A673 (cell line): ENCODE results near the gene LTO1. TPM values are rescaled to one million over a fixed set of nuclear protein-coding genes. Genes with fewer than 3 reads are reported as not detected.
"Not testable (repeated sequence)": the region's sequence is repeated elsewhere in the genome, so short reads cannot be mapped to it uniquely, and the experiment has no call there.

Source experiments
- BruUV-seq: library from RNA; stranded (reverse); fragments of 400-500 nt; replicated peaks from 2 replicates; lab custom pipeline; 2021; lab: Mats Ljungman, UMichigan
- CTCF ChIA-PET: fragments of 300-600 bp; sonication (Branson Sonifier 250); formaldehyde crosslinking; loops from one replicate; lab custom pipeline; 2022; ENCODE audit warnings: antibody characterized with exemption; lab: Charles Lee
- POLR2A ChIA-PET: fragments of 300-600 bp; sonication (Branson Sonifier 250); formaldehyde crosslinking; loops from one replicate; lab custom pipeline; 2022; ENCODE audit warnings: antibody characterized with exemption; ENCODE audit not compliant: low non-redundant PET; lab: Charles Lee
- DNase-seq: peaks from one replicate; pipeline ENCODE4 v3.0.0-alpha.2; 2015; ENCODE audit warnings: low spot score
- H3K27ac ChIP-seq: fragments of 200-600 bp; sonication (generic); 2 replicates; pipeline ENCODE4 v1.5.1; 2016; ENCODE audit warnings: mixed run types, low read depth, mild to moderate bottlenecking, mixed read lengths, antibody characterized with exemption, low read length; ENCODE audit not compliant: poor library complexity, severe bottlenecking
- H3K27me3 ChIP-seq: fragments of 200-600 bp; sonication (generic); replicated peaks from 2 replicates; pipeline ENCODE4 v1.6.1; 2017; ENCODE audit warnings: mixed run types, low read depth, mild to moderate bottlenecking, mixed read lengths, antibody characterized with exemption, low read length; ENCODE audit not compliant: insufficient read depth, poor library complexity
- H3K36me3 ChIP-seq: fragments of 200-600 bp; sonication (generic); 2 replicates; pipeline ENCODE4 v1.6.1; 2016; ENCODE audit warnings: mixed run types, mild to moderate bottlenecking, mixed read lengths, antibody characterized with exemption, low read length; ENCODE audit not compliant: insufficient read depth, poor library complexity, severe bottlenecking
- H3K4me1 ChIP-seq: fragments of 200-600 bp; sonication (generic); 2 replicates; pipeline ENCODE4 v1.6.1; 2017; ENCODE audit warnings: mixed run types, mild to moderate bottlenecking, mixed read lengths, antibody characterized with exemption, low read length; ENCODE audit not compliant: insufficient read depth, poor library complexity, severe bottlenecking
- H3K4me3 ChIP-seq: fragments of 200-600 bp; sonication (generic); 2 replicates; pipeline ENCODE4 v1.5.1; 2016; ENCODE audit warnings: low read depth, mixed run types, mild to moderate bottlenecking, mixed read lengths, low read length; ENCODE audit not compliant: poor library complexity, severe bottlenecking
- H3K9me3 ChIP-seq: fragments of 200-600 bp; sonication (generic); 2 replicates; pipeline ENCODE4 v1.6.1; 2016; ENCODE audit warnings: mixed run types, low read depth, mild to moderate bottlenecking, mixed read lengths, antibody characterized with exemption, low read length; ENCODE audit not compliant: poor library complexity, severe bottlenecking
- CTCF ChIP-seq: fragments of 300-800, 200-600 bp; sonication (generic); conservative IDR thresholded peaks from 2 replicates; pipeline ENCODE4 v1.5.1; 2017; ENCODE audit warnings: low read depth, mild to moderate bottlenecking, antibody characterized with exemption, low read length, moderate library complexity, mixed read lengths
- EZH2 ChIP-seq: fragments of 200-600 bp; sonication (generic); IDR thresholded peaks from 2 replicates; pipeline ENCODE4 v1.6.1; 2017; ENCODE audit warnings: borderline replicate concordance, low read depth, mild to moderate bottlenecking, mixed read lengths, antibody characterized with exemption, low read length; ENCODE audit not compliant: poor library complexity, severe bottlenecking
- intact Hi-C: fragments of 100-400 bp; cut with micrococcal nuclease; formaldehyde crosslinking; loops from one replicate; pipeline ENCODE4 v1.10.0; 2022; ENCODE audit not compliant: unreplicated experiment
- total RNA-seq: library from RNA; stranded (reverse); gene quantifications from 2 replicates; pipeline ENCODE4 v1.2.3, GENCODE V29; 2021

The LTO1 gene
- total RNA-seq, 1 experiment from 2014 or later: 56.0 TPM

GRCh38 chr11:69689484-69690319 lies 14.5 kb upstream of the LTO1 start:
- intact Hi-C loops: loop anchor here (5.0 kb wide), 1 partner anchor 508 kb away; no protein-coding TSS in a partner anchor
- Histone ChIP-seq H3K27ac (no peak overlapping the region), H3K4me3 (no peak overlapping the region), H3K9me3 (no peaks in the 10 kb centered on the region), H3K36me3 (no peaks in the 10 kb centered on the region), H3K4me1 (no peaks in the 10 kb centered on the region), H3K27me3 (no peaks in the 10 kb centered on the region)
- no TSS peak for BruUV-seq
- ChIA-PET CTCF (no interaction called here), POLR2A (no interaction called here)
- TF ChIP-seq CTCF (no peak), EZH2 (no peak)
- DNase-seq: no peak

GRCh38 chr11:69687969-69688771 lies 13.0 kb upstream of the LTO1 start:
- H3K4me3 ChIP-seq, BruUV-seq, H3K9me3 ChIP-seq, POLR2A ChIA-PET, H3K4me1 ChIP-seq, H3K27me3 ChIP-seq, DNase-seq, H3K27ac ChIP-seq, H3K36me3 ChIP-seq, CTCF ChIA-PET: not testable (repeated sequence)
- intact Hi-C loops: loop anchor here (2.0 to 5.0 kb wide), 2 partner anchors 201 to 509 kb away; no protein-coding TSS in a partner anchor

GRCh38 chr11:69686856-69687255 lies 11.7 kb upstream of the LTO1 start:
- ChIA-PET POLR2A (no interaction called here), CTCF (no interaction called here)
- Histone ChIP-seq H3K4me3 (no peak overlapping the region), H3K36me3 (no peaks in the 10 kb centered on the region), H3K27me3 (no peaks in the 10 kb centered on the region), H3K9me3 (no peaks in the 10 kb centered on the region), H3K27ac (no peak overlapping the region), H3K4me1 (no peaks in the 10 kb centered on the region)
- BruUV-seq: no TSS peak
- TF ChIP-seq CTCF: no peak
- DNase-seq: no peak
- intact Hi-C loops: loop anchor here (1.0 to 5.0 kb wide), 3 partner anchors 202 to 510 kb away; no protein-coding TSS in a partner anchor
